GM21447 (cell line): ENCODE measurements around the gene CPLX1.
"Not testable (repeated sequence)": the region's sequence is repeated elsewhere in the genome, so short reads cannot be mapped to it uniquely, and the experiment has no call there.

Experiments
- ATAC-seq: cut with Tn5 transposase; IDR thresholded peaks from one replicate; pipeline ENCODE4 v1.9.1; 2021; ENCODE audit not compliant: unreplicated experiment

CPLX1 gene

DNA sequence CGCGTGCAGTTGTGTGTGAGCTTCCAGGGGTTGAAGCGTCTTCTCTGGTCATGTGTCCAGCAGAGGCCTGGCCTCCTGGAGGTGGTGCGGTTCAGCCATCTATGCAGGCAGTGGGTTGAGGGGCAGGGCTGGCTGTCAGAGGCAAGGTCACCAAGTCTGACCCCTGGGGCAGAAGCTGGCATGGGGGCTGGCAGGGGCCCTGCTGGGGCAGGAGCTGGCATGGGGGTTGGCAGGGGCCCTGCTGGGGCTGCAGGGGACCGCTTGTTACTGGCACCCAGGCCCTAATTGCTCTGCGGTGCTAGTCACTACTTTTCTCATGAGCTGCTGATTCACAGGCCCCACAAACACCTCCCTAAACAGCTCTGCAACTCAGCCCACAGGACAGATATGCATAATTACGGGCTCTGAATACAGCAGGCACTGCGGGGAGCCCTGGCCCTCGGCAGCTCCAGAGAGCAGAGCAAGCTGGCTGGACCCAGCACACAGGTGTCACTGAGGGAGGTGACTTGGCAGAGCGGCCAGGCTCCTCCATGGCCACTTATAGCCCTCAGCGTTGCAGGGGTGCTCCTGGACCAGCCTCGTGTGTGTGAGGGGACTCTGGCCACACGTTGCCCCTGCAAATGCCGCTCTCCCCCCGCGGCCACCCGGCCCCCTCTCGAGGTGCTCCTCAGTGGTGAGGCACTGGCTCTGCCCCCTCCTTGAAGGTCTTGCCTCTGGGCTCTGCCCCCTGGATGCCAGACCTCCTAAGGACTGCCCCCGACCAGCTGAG is 32.7 kb downstream of the CPLX1 start:
- ATAC-seq, result peak; percentile 14

DNA sequence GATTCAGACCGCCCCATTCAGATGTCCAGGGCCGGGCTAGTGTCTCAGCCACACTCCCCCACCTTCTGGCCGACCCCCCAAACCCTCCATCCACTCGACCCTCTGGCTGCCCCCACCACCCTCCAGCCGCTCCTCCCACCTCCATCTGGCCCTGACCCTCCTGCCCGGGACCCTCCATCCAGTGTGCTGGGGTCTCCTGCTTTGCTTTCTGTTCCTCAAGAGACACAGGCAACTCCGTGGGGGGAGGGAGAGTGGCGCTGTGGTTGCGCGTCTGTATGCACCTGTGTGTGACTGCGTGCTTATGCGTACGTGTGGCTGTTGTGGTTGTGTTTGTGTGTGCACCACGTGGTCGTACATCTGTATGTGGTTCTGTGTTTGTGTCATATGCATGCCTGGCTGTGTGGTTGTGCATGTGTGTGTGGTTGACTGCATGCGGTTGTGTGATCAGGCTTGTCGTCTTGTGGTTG is 33.3 kb downstream of the CPLX1 start:
- peak; percentile 40 for ATAC-seq

DNA sequence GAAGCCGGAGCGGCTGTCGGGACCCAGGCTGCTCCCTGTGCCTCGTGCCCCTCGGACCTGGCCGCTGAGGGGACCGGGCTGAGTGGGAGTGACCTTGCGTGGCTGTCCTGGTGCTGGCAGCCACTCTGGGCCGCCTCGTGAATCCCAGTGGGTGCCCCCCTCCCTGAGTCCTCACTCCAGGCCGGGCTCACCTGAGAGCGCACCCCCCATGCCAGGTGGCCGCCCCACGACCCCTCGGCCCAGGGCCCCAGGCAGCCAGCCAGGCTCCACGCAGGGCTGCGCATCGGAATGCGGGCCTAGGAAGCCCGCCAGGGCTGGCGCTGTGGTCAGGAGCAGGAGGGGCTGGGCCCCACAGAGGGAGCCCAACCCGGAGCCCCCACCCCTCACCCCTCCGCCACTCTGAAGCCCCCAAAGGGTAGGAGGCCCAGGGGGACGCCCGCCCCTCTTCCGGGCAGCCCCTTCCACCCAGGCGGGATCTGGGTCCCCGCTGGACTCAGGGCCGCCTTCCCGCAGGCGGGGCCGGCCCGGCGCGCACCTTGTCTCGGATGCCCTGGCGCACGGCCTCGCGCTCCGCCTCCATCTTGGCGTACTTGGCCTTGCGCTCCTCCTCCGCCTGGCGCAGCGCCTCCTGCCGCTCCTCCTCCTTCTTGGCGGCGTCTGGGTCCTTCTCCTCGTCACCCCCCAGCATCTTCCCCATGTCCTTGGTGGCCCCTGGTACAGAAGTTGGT is 33.9 kb downstream of the CPLX1 start:
- ATAC-seq, result no peak

- ATAC-seq, result no peak
These were observed 34.6 kb downstream of the CPLX1 start for GRCh38 chr4:791252-791897.

GRCh38 chr4:790466-790820 is 35.5 kb downstream of the CPLX1 start:
- ATAC-seq, result no peak

- no peak for ATAC-seq
These were observed 36.1 kb downstream of the CPLX1 start for GRCh38 chr4:789571-790465.

GRCh38 chr4:788636-789297 is 37.2 kb downstream of the CPLX1 start:
- ATAC-seq, result no peak

GRCh38 chr4:788006-788635 is 37.8 kb downstream of the CPLX1 start:
- ATAC-seq, result no peak

- no peak for ATAC-seq
These were observed 38.4 kb downstream of the CPLX1 start for GRCh38 chr4:787561-787981.

- ATAC-seq, result no peak
These were observed 39.0 kb downstream of the CPLX1 start for GRCh38 chr4:786861-787300.

- ATAC-seq, result no peak
These were observed 39.7 kb downstream of the CPLX1 start for GRCh38 chr4:786074-786741.

- ATAC-seq, result no peak
These were observed 40.4 kb downstream of the CPLX1 start for GRCh38 chr4:785332-786073.

- ATAC-seq, result no peak
These were observed 41.3 kb downstream of the CPLX1 start for GRCh38 chr4:784401-785331.

GRCh38 chr4:781493-782216 is 44.3 kb downstream of the CPLX1 start:
- ATAC-seq, result peak; percentile 95

- peak; percentile 3 for ATAC-seq
These were observed 45.0 kb downstream of the CPLX1 start for GRCh38 chr4:780716-781492.

DNA sequence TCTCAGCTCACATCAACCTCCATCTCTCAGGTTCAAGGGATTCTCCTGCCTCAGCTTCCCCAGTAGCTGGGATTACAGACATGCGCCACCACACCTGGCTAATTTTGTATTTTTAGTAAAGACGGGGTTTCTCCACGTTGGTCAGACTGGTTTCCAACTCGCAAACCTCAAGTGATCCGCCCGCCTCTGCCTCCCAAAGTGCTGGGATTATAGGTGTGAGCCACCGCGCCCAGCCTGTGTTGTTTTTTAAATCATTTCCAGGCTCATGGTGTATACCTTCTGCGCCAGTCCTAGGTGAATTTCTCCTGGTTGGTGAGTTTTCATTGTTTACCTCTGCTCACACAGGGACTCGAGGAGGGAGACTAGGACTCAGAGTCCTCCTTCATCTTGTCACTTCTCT is 45.7 kb downstream of the CPLX1 start:
- not testable (repeated sequence) for ATAC-seq
